PC-9 (cell line): ENCODE data around the gene ASCL3. TPM values are rescaled to one million over a fixed set of nuclear protein-coding genes. Genes with fewer than 3 reads are reported as not detected.

ENCODE experiments used
- BruUV-seq: library from RNA; stranded (reverse); fragments of 400-500 nt; replicated peaks from 2 replicates; lab custom pipeline; 2021; lab: Mats Ljungman, UMichigan
- CTCF ChIA-PET: fragments of 300-600 bp; sonication (Branson Sonifier 250); formaldehyde crosslinking; loops from one replicate; lab custom pipeline; 2022; ENCODE audit warnings: antibody characterized with exemption; lab: Charles Lee
- POLR2A ChIA-PET: fragments of 300-600 bp; sonication (Branson Sonifier 250); formaldehyde crosslinking; loops from one replicate; lab custom pipeline; 2022; ENCODE audit warnings: antibody characterized with exemption; ENCODE audit not compliant: unreplicated experiment; lab: Charles Lee
- DNase-seq, 2 experiments: peaks; one replicate each; pipeline versions ENCODE4 v3.0.0 to v3.0.0-alpha.2; 2015 to 2022; ENCODE audit warnings: mixed read lengths in 1 of 2
- H2AFZ ChIP-seq: fragments of 200-600 bp; sonication (generic); 2 replicates; pipeline ENCODE4 v1.8.1; 2017; ENCODE audit warnings: antibody characterized with exemption
- H3F3A ChIP-seq: fragments of 200-600 bp; sonication (generic); 2 replicates; pipeline ENCODE4 v1.8.1; 2017; ENCODE audit warnings: antibody characterized with exemption, mild to moderate bottlenecking, low read depth; ENCODE audit not compliant: insufficient read depth
- H3K27ac ChIP-seq: fragments of 200-600 bp; sonication (generic); 2 replicates; pipeline ENCODE4 v1.6.1; 2016; ENCODE audit warnings: mixed run types
- H3K27me3 ChIP-seq: fragments of 200-600 bp; sonication (generic); 2 replicates; pipeline ENCODE4 v1.6.1; 2016; ENCODE audit warnings: low read depth, mixed run types; ENCODE audit not compliant: insufficient read depth
- H3K36me3 ChIP-seq: fragments of 200-600 bp; sonication (generic); 2 replicates; pipeline ENCODE4 v1.6.1; 2016; ENCODE audit warnings: low read depth, mixed run types
- H3K4me1 ChIP-seq: fragments of 200-600 bp; sonication (generic); replicated peaks from 2 replicates; pipeline ENCODE4 v1.6.1; 2016; ENCODE audit warnings: mixed run types; ENCODE audit not compliant: insufficient read depth
- H3K4me2 ChIP-seq: fragments of 200-600 bp; sonication (generic); 2 replicates; pipeline ENCODE4 v1.6.1; 2017; ENCODE audit warnings: mixed run types
- H3K4me3 ChIP-seq: fragments of 200-600 bp; sonication (generic); 2 replicates; pipeline ENCODE4 v1.6.1; 2016; ENCODE audit warnings: mixed run types
- H3K79me2 ChIP-seq: fragments of 200-600 bp; sonication (generic); 2 replicates; pipeline ENCODE4 v1.6.1; 2017; ENCODE audit warnings: low read depth, mixed run types
- H3K9me2 ChIP-seq: fragments of 200-600 bp; sonication (generic); 2 replicates; pipeline ENCODE4 v1.8.1; 2017; ENCODE audit warnings: mild to moderate bottlenecking; ENCODE audit not compliant: insufficient read depth
- H3K9me3 ChIP-seq: fragments of 200-600 bp; sonication (generic); 2 replicates; pipeline ENCODE4 v1.8.1; 2016; ENCODE audit warnings: low read depth; ENCODE audit not compliant: insufficient read depth
- H4K20me1 ChIP-seq: fragments of 200-600 bp; sonication (generic); 2 replicates; pipeline ENCODE4 v1.8.1; 2017; ENCODE audit not compliant: insufficient read depth
- CTCF ChIP-seq: fragments of 200-600 bp; sonication (generic); conservative IDR thresholded peaks from 2 replicates; pipeline ENCODE4 v1.6.1; 2017; ENCODE audit warnings: mixed run types, antibody characterized with exemption, mild to moderate bottlenecking, moderate library complexity
- EZH2 ChIP-seq: fragments of 200-600 bp; sonication (generic); IDR thresholded peaks from 2 replicates; pipeline ENCODE4 v1.8.0; 2017; ENCODE audit warnings: antibody characterized with exemption, low read depth
- intact Hi-C: fragments of 100-400 bp; cut with micrococcal nuclease; formaldehyde crosslinking; loops from one replicate; pipeline ENCODE4 v1.10.0; 2022; ENCODE audit not compliant: unreplicated experiment
- total RNA-seq: library from RNA; stranded (reverse); gene quantifications from 2 replicates; pipeline ENCODE4 v1.2.3, GENCODE V29; 2021

Gene ASCL3
- total RNA-seq, 1 experiment from 2014 or later = not detected

DNA sequence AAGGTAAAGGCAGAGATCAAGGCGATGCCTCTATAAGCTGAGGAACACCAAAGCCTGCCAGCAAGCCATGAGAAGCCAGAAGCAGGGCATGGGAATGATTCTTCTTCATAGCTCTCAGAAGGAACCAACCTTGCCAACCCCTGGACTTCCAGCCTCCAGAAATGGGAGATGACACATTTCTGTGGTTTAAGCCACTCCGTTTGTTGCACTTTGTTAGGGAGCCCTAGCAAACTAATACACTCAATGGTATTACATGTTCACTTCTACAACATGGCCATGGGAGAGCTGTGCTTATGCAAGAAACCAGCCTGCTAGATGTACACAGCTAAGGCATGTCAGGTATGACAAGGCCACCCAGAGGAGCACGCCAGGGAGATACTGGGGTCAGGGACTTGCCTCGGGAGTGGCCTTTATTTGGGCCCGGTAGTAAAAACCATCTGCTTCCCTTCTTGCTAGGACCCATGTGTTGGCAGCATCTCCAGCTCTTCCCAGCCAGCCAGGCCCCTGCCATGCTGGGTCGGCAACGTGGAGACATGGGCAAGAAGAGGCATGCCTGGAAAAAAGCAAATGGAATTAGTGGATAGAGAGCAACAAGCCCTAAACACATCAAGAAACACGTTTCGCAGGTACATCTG lies 13.7 kb downstream of the ASCL3 start:
- Histone ChIP-seq H3K4me3 (no peak overlapping the region), H3K9me2 (no peaks in the 10 kb centered on the region), H2AFZ (no peak overlapping the region), H3K9me3 (no peaks in the 10 kb centered on the region), H3K27ac (no peak overlapping the region), H3K4me1 (no peaks in the 10 kb centered on the region), H3F3A (no peaks in the 10 kb centered on the region), H3K4me2 (no peak overlapping the region), H3K36me3 (no peaks in the 10 kb centered on the region), H3K79me2 (no peaks in the 10 kb centered on the region), H4K20me1 (no peaks in the 10 kb centered on the region), H3K27me3 (no peaks in the 10 kb centered on the region)
- no TSS peak for BruUV-seq
- TF ChIP-seq EZH2 (no peak), CTCF (no peak)
- ChIA-PET POLR2A (no interaction called here), CTCF (no interaction called here)
- intact Hi-C loops = no loop called here
- DNase-seq = no peak

- Histone ChIP-seq H3K4me3 (no peak overlapping the region), H3K79me2 (no peaks in the 10 kb centered on the region), H3K9me2 (no peaks in the 10 kb centered on the region), H3F3A (no peaks in the 10 kb centered on the region), H3K4me2 (no peak overlapping the region), H4K20me1 (no peaks in the 10 kb centered on the region), H3K36me3 (no peaks in the 10 kb centered on the region), H2AFZ (no peak overlapping the region), H3K27ac (no peak overlapping the region), H3K4me1 (no peaks in the 10 kb centered on the region), H3K27me3 (no peaks in the 10 kb centered on the region), H3K9me3 (no peaks in the 10 kb centered on the region)
- BruUV-seq = no TSS peak
- DNase-seq = no peak
- intact Hi-C loops = no loop called here
- ChIA-PET POLR2A (no interaction called here), CTCF (no interaction called here)
- TF ChIP-seq CTCF (no peak), EZH2 (no peak)
These were observed 14.6 kb downstream of the ASCL3 start for GRCh38 chr11:8928205-8928604.

DNA sequence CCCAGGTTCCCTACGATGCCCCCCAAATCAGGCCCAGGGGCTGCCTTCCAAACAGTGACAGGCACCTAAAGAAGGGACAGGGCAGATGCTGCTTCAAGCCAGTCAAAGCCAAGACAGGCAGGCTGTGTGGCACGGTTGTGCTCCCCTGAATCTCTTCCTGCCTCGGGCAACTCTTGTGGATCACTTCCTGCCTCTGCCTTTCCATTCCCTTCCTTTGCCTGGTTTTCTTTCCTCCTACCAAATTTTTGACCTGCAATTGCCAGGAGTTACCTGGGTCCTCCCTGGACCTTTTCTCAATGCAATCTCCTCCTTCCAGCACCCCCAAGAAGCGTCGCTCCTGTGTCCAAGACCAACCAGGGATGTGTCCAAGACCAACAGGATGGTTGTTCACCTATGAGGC lies 15.6 kb downstream of the ASCL3 start:
- Histone ChIP-seq H3F3A (no peaks in the 10 kb centered on the region), H3K27ac (no peak overlapping the region), H3K4me1 (no peaks in the 10 kb centered on the region), H3K4me3 (no peak overlapping the region), H3K9me3 (no peaks in the 10 kb centered on the region), H3K79me2 (no peaks in the 10 kb centered on the region), H3K4me2 (no peak overlapping the region), H2AFZ (no peak overlapping the region), H3K9me2 (no peaks in the 10 kb centered on the region), H4K20me1 (no peaks in the 10 kb centered on the region), H3K27me3 (no peaks in the 10 kb centered on the region), H3K36me3 (no peaks in the 10 kb centered on the region)
- TF ChIP-seq CTCF (no peak), EZH2 (no peak)
- intact Hi-C loops = no loop called here
- no TSS peak for BruUV-seq
- ChIA-PET POLR2A (no interaction called here), CTCF (no interaction called here)
- no peak for DNase-seq
